ENCODE data around the gene ITGB4. TPM values are rescaled to one million over a fixed set of nuclear protein-coding genes. Genes with fewer than 3 reads are reported as not detected.

Gene ITGB4
- total RNA-seq, 4 donors from 2014 or later, result 196 to 323 (median 229) TPM

GRCh38 chr17:75795820-75796607, 74.8 kb downstream of the ITGB4 start:
- Histone ChIP-seq H3K4me3 (no peak overlapping the region), H3K27ac (no peak overlapping the region), H3K4me1 (no peaks in the 10 kb centered on the region), H3K9me3 (no peaks in the 10 kb centered on the region), H3K27me3 (no peaks in the 10 kb centered on the region), H3K36me3 (peaks cover 0 to 20% (median 4%) of the 10 kb centered on the region in 4 donors)
- 76 to 92% methylated on average over 3 to 8 of the region's 8 CpGs for WGBS, 2 donors (ENCODE audit: low coverage in 1 of 2)
- no peak for DNase-seq
- in situ Hi-C loops (cut with MboI; ENCODE audit: low pct_ligation_motif_present in 1 of 4, low pct_unique_long_range_greater_than_20kb in 1 of 4, low sequenced_read_pairs in 3 of 4), result no loop called here
- no peak for TF ChIP-seq CTCF (IDR thresholded peaks at IDR 0.05)
- TF ChIP-seq POLR2A (IDR thresholded peaks at IDR 0.05), result no peak
- no peak for TF ChIP-seq EP300 (IDR thresholded peaks at IDR 0.05; ENCODE audit: low read depth)
- no peak for TF ChIP-seq POLR2AphosphoS5 (IDR thresholded peaks at IDR 0.05)
- intact Hi-C loops (cut with DNase I; ENCODE audit: low total_unique reads), result no loop called here

GRCh38 chr17:75799402-75799801, 78.1 kb downstream of the ITGB4 start:
- no peak overlapping the region for H3K4me3 ChIP-seq
- intact Hi-C loops (cut with DNase I; ENCODE audit: low total_unique reads) (no loop called here), in situ Hi-C loops (cut with MboI; ENCODE audit: low pct_ligation_motif_present in 1 of 4, low pct_unique_long_range_greater_than_20kb in 1 of 4, low sequenced_read_pairs in 3 of 4) (no loop called here)
- no peaks in the 10 kb centered on the region for H3K9me3 ChIP-seq
- TF ChIP-seq POLR2A (IDR thresholded peaks at IDR 0.05), result no peak
- no peak for TF ChIP-seq EP300 (IDR thresholded peaks at IDR 0.05; ENCODE audit: low read depth)
- TF ChIP-seq POLR2AphosphoS5 (IDR thresholded peaks at IDR 0.05), result no peak
- no peak for TF ChIP-seq CTCF (IDR thresholded peaks at IDR 0.05)
- H3K27me3 ChIP-seq, result no peaks in the 10 kb centered on the region
- 78 to 86% methylated on average over 1 to 4 of the region's 4 CpGs for WGBS, 2 donors (ENCODE audit: low coverage in 1 of 2)
- peaks cover 0 to 14% (median 4%) of the 10 kb centered on the region in 4 donors for H3K36me3 ChIP-seq
- no peak for DNase-seq
- no peaks in the 10 kb centered on the region for H3K4me1 ChIP-seq
- H3K27ac ChIP-seq, result no peak overlapping the region

GRCh38 chr17:75803883-75804282, 82.6 kb downstream of the ITGB4 start:
- in situ Hi-C loops (cut with MboI; ENCODE audit: low pct_ligation_motif_present in 1 of 4, low pct_unique_long_range_greater_than_20kb in 1 of 4, low sequenced_read_pairs in 3 of 4), result no loop called here
- Histone ChIP-seq H3K9me3 (no peaks in the 10 kb centered on the region), H3K4me1 (no peaks in the 10 kb centered on the region), H3K36me3 (peaks cover 0 to 7% (median 0%) of the 10 kb centered on the region in 4 donors), H3K27ac (no peak overlapping the region), H3K4me3 (no peak overlapping the region), H3K27me3 (no peaks in the 10 kb centered on the region)
- WGBS, 2 donors (ENCODE audit: low coverage in 1 of 2), result 96% methylated on average over 1 of the region's 1 CpG; no CpG with 5 or more reads in 1 of the 2 donors
- TF ChIP-seq CTCF (IDR thresholded peaks at IDR 0.05) (no peak), POLR2AphosphoS5 (IDR thresholded peaks at IDR 0.05) (no peak), EP300 (IDR thresholded peaks at IDR 0.05; ENCODE audit: low read depth) (no peak), POLR2A (IDR thresholded peaks at IDR 0.05) (no peak)
- intact Hi-C loops (cut with DNase I; ENCODE audit: low total_unique reads), result no loop called here
- DNase-seq, result no peak

- H3K27ac ChIP-seq, result no peak overlapping the region
- TF ChIP-seq POLR2A (IDR thresholded peaks at IDR 0.05) (no peak), POLR2AphosphoS5 (IDR thresholded peaks at IDR 0.05) (no peak), CTCF (IDR thresholded peaks at IDR 0.05) (no peak), EP300 (IDR thresholded peaks at IDR 0.05; ENCODE audit: low read depth) (no peak)
- WGBS, 2 donors (ENCODE audit: low coverage in 1 of 2), result 92% methylated on average over 4 of the region's 4 CpGs; no CpG with 5 or more reads in 1 of the 2 donors
- no peaks in the 10 kb centered on the region for H3K9me3 ChIP-seq
- no peak for DNase-seq
- H3K4me3 ChIP-seq, result no peak overlapping the region
- peaks cover 0 to 6% (median under 1%) of the 10 kb centered on the region in 4 donors for H3K36me3 ChIP-seq
- in situ Hi-C loops (cut with MboI; ENCODE audit: low pct_ligation_motif_present in 1 of 4, low pct_unique_long_range_greater_than_20kb in 1 of 4, low sequenced_read_pairs in 3 of 4), result no loop called here
- intact Hi-C loops (cut with DNase I; ENCODE audit: low total_unique reads), result no loop called here
- no peaks in the 10 kb centered on the region for H3K27me3 ChIP-seq
- H3K4me1 ChIP-seq, result no peaks in the 10 kb centered on the region
Observed at GRCh38 chr17:75806822-75807500, 85.7 kb downstream of the ITGB4 start.

Measured in transverse colon (tissue), 4 donors.